ENCODE data around the gene BAG3.
A peak's percentile ranks its signal among the peaks of the same experiment; 100 is the strongest.

BAG3 gene

GRCh38 chr10:119669975-119670640 is 18.9 kb downstream of the BAG3 start:
- peaks cover 61% of the 10 kb centered on the region for H3K4me1 ChIP-seq (ENCODE audit: control insufficient read depth, insufficient read depth, low read length)
- H3K4me3 ChIP-seq (ENCODE audit: low read length): no peak overlapping the region
- no peak overlapping the region for H3K9ac ChIP-seq (ENCODE audit: low read depth, low read length)
- peaks cover 49% of the 10 kb centered on the region for H3K36me3 ChIP-seq (ENCODE audit: insufficient read depth, low read length)
- H3K9me3 ChIP-seq (replicated peaks; ENCODE audit: low read length): no peaks in the 10 kb centered on the region
- H3K4me2 ChIP-seq (ENCODE audit: low read length): peak overlapping the region; percentile 45
- H3K27me3 ChIP-seq (ENCODE audit: control insufficient read depth, insufficient read depth, low read length): no peaks in the 10 kb centered on the region

- peaks cover 62% of the 10 kb centered on the region for H3K4me1 ChIP-seq (ENCODE audit: control insufficient read depth, insufficient read depth, low read length)
- H3K4me3 ChIP-seq (ENCODE audit: low read length): no peak overlapping the region
- peaks cover 52% of the 10 kb centered on the region for H3K36me3 ChIP-seq (ENCODE audit: insufficient read depth, low read length)
- peak overlapping the region; percentile 45 for H3K4me2 ChIP-seq (ENCODE audit: low read length)
- no peaks in the 10 kb centered on the region for H3K27me3 ChIP-seq (ENCODE audit: control insufficient read depth, insufficient read depth, low read length)
- H3K9ac ChIP-seq (ENCODE audit: low read depth, low read length): no peak overlapping the region
- no peaks in the 10 kb centered on the region for H3K9me3 ChIP-seq (replicated peaks; ENCODE audit: low read length)
Observed at GRCh38 chr10:119670717-119671116, 19.5 kb downstream of the BAG3 start.

GRCh38 chr10:119671381-119671780 is 20.2 kb downstream of the BAG3 start:
- peaks cover 60% of the 10 kb centered on the region for H3K4me1 ChIP-seq (ENCODE audit: control insufficient read depth, insufficient read depth, low read length)
- H3K9ac ChIP-seq (ENCODE audit: low read depth, low read length): no peak overlapping the region
- no peak overlapping the region for H3K4me2 ChIP-seq (ENCODE audit: low read length)
- H3K27me3 ChIP-seq (ENCODE audit: control insufficient read depth, insufficient read depth, low read length): no peaks in the 10 kb centered on the region
- H3K4me3 ChIP-seq (ENCODE audit: low read length): no peak overlapping the region
- no peaks in the 10 kb centered on the region for H3K9me3 ChIP-seq (replicated peaks; ENCODE audit: low read length)
- H3K36me3 ChIP-seq (ENCODE audit: insufficient read depth, low read length): peaks cover 57% of the 10 kb centered on the region

DNA sequence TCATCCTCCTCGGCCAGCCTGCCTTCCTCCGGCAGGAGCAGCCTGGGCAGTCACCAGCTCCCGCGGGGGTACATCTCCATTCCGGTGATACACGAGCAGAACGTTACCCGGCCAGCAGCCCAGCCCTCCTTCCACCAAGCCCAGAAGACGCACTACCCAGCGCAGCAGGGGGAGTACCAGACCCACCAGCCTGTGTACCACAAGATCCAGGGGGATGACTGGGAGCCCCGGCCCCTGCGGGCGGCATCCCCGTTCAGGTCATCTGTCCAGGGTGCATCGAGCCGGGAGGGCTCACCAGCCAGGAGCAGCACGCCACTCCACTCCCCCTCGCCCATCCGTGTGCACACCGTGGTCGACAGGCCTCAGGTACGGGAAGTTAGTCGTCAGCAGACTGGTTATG is 21.1 kb downstream of the BAG3 start:
- Histone ChIP-seq H3K4me3 (ENCODE audit: low read length) (no peak overlapping the region), H3K4me2 (ENCODE audit: low read length) (no peak overlapping the region), H3K36me3 (ENCODE audit: insufficient read depth, low read length) (peaks cover 66% of the 10 kb centered on the region), H3K9me3 (replicated peaks; ENCODE audit: low read length) (no peaks in the 10 kb centered on the region), H3K27me3 (ENCODE audit: control insufficient read depth, insufficient read depth, low read length) (no peaks in the 10 kb centered on the region), H3K9ac (ENCODE audit: low read depth, low read length) (no peak overlapping the region), H3K4me1 (ENCODE audit: control insufficient read depth, insufficient read depth, low read length) (peaks cover 51% of the 10 kb centered on the region)

GRCh38 chr10:119673271-119673670 is 22.1 kb downstream of the BAG3 start:
- no peak overlapping the region for H3K9ac ChIP-seq (ENCODE audit: low read depth, low read length)
- no peak overlapping the region for H3K4me3 ChIP-seq (ENCODE audit: low read length)
- H3K36me3 ChIP-seq (ENCODE audit: insufficient read depth, low read length): peaks cover 76% of the 10 kb centered on the region
- H3K27me3 ChIP-seq (ENCODE audit: control insufficient read depth, insufficient read depth, low read length): no peaks in the 10 kb centered on the region
- no peak overlapping the region for H3K4me2 ChIP-seq (ENCODE audit: low read length)
- peaks cover 48% of the 10 kb centered on the region for H3K4me1 ChIP-seq (ENCODE audit: control insufficient read depth, insufficient read depth, low read length)
- H3K9me3 ChIP-seq (replicated peaks; ENCODE audit: low read length): no peaks in the 10 kb centered on the region

DNA sequence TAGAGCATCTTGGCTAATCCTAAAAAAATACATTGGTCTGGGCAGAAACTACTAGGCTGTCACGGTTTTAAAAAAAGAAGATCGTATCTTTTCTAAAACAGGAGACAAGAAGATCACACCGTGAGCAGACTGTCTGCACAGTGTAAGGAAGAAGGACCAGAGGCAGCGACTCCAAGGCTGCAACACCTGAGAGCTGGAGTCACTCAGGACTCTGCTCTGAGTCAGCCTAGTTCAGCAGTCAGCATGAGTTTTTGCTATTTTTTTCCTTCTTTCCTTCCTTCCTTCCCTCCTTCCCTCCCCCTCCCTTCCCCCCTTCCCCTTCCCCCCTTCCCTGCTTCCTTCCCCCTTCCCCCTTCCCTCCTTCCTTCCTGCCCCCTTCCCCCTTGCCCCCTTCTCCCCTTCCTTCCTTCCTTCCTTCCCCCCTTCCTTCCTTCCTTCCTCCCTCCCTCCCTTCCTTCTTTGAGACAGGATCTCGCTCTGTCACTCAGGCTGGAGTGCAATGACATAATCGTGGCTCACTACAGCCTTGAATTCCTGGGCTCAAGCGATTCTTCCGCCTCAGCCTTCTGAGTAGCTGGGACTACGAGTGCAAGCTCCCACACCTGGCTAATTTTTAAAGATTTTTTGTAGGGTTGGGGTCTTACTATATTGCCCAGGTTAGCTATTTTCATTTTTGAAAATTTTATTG is 24.4 kb downstream of the BAG3 start:
- Histone ChIP-seq H3K4me3 (ENCODE audit: low read length) (no peak overlapping the region), H3K27me3 (ENCODE audit: control insufficient read depth, insufficient read depth, low read length) (no peaks in the 10 kb centered on the region), H3K36me3 (ENCODE audit: insufficient read depth, low read length) (peaks cover 67% of the 10 kb centered on the region), H3K9me3 (replicated peaks; ENCODE audit: low read length) (no peaks in the 10 kb centered on the region), H3K9ac (ENCODE audit: low read depth, low read length) (no peak overlapping the region), H3K4me2 (ENCODE audit: low read length) (no peak overlapping the region), H3K4me1 (ENCODE audit: control insufficient read depth, insufficient read depth, low read length) (peaks cover 48% of the 10 kb centered on the region)

DNA sequence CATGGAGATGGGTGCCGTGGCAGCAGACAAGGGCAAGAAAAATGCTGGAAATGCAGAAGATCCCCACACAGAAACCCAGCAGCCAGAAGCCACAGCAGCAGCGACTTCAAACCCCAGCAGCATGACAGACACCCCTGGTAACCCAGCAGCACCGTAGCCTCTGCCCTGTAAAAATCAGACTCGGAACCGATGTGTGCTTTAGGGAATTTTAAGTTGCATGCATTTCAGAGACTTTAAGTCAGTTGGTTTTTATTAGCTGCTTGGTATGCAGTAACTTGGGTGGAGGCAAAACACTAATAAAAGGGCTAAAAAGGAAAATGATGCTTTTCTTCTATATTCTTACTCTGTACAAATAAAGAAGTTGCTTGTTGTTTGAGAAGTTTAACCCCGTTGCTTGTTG is 25.9 kb downstream of the BAG3 start:
- no peak overlapping the region for H3K4me3 ChIP-seq (ENCODE audit: low read length)
- H3K36me3 ChIP-seq (ENCODE audit: insufficient read depth, low read length): peaks cover 55% of the 10 kb centered on the region
- no peaks in the 10 kb centered on the region for H3K9me3 ChIP-seq (replicated peaks; ENCODE audit: low read length)
- H3K4me1 ChIP-seq (ENCODE audit: control insufficient read depth, insufficient read depth, low read length): peaks cover 55% of the 10 kb centered on the region
- no peak overlapping the region for H3K9ac ChIP-seq (ENCODE audit: low read depth, low read length)
- H3K27me3 ChIP-seq (ENCODE audit: control insufficient read depth, insufficient read depth, low read length): no peaks in the 10 kb centered on the region
- H3K4me2 ChIP-seq (ENCODE audit: low read length): no peak overlapping the region

DNA sequence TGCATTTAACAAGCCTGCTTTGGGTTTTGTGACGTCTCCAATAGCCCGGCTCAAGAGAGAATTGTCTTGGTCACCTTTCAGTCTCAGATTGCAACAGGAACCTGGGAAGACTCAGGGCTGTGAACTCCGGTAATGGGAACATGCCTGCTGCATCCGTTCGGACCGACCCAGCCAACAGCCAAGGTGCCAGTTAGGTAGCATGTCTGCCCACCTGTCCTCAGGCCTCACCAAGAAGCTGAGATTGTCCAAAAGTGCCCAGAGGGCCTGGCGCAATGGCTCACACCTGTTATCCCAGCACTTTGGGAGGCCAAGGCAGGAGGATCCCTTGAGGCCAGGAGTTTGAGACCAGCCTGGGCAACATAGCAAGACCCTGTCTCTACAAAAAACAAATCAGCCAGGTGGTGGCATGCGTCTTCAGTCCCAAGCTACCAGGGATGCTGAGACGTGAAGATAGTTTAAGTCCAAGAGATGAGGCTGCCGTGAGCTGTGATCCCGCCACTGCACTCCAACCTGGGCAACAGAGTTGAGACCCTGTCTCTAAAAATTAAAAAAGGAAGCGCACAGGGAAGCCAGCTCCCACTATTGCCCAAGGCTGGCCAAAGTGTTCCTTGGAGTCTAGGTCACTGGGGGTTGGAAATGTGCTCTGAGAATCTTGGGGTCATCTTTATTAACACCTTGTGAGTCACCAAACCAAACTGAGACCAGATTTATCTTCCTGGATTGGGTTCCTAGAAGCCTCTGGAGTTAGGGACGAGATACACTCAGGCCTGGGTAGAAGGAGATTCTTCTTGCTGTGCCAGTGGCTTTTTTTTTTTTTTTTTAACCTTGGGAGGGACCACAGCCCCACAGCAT is 26.9 kb downstream of the BAG3 start:
- Histone ChIP-seq H3K4me2 (ENCODE audit: low read length) (no peak overlapping the region), H3K4me1 (ENCODE audit: control insufficient read depth, insufficient read depth, low read length) (peaks cover 59% of the 10 kb centered on the region), H3K9ac (ENCODE audit: low read depth, low read length) (no peak overlapping the region), H3K4me3 (ENCODE audit: low read length) (no peak overlapping the region), H3K36me3 (ENCODE audit: insufficient read depth, low read length) (peaks cover 45% of the 10 kb centered on the region), H3K9me3 (replicated peaks; ENCODE audit: low read length) (no peaks in the 10 kb centered on the region), H3K27me3 (ENCODE audit: control insufficient read depth, insufficient read depth, low read length) (no peaks in the 10 kb centered on the region)

GRCh38 chr10:119679480-119679829 is 28.3 kb downstream of the BAG3 start:
- H3K9me3 ChIP-seq (replicated peaks; ENCODE audit: low read length): no peaks in the 10 kb centered on the region
- H3K27me3 ChIP-seq (ENCODE audit: control insufficient read depth, insufficient read depth, low read length): no peaks in the 10 kb centered on the region
- peaks cover 31% of the 10 kb centered on the region for H3K36me3 ChIP-seq (ENCODE audit: insufficient read depth, low read length)
- no peak overlapping the region for H3K4me3 ChIP-seq (ENCODE audit: low read length)
- peaks cover 59% of the 10 kb centered on the region for H3K4me1 ChIP-seq (ENCODE audit: control insufficient read depth, insufficient read depth, low read length)
- H3K4me2 ChIP-seq (ENCODE audit: low read length): no peak overlapping the region
- H3K9ac ChIP-seq (ENCODE audit: low read depth, low read length): no peak overlapping the region

- no peaks in the 10 kb centered on the region for H3K9me3 ChIP-seq (replicated peaks; ENCODE audit: low read length)
- no peak overlapping the region for H3K9ac ChIP-seq (ENCODE audit: low read depth, low read length)
- peak overlapping the region; percentile 34 for H3K4me2 ChIP-seq (ENCODE audit: low read length)
- H3K4me1 ChIP-seq (ENCODE audit: control insufficient read depth, insufficient read depth, low read length): peaks cover 59% of the 10 kb centered on the region
- peaks cover 29% of the 10 kb centered on the region for H3K36me3 ChIP-seq (ENCODE audit: insufficient read depth, low read length)
- no peaks in the 10 kb centered on the region for H3K27me3 ChIP-seq (ENCODE audit: control insufficient read depth, insufficient read depth, low read length)
- H3K4me3 ChIP-seq (ENCODE audit: low read length): no peak overlapping the region
Observed at GRCh38 chr10:119680050-119680449, 28.9 kb downstream of the BAG3 start.

DNA sequence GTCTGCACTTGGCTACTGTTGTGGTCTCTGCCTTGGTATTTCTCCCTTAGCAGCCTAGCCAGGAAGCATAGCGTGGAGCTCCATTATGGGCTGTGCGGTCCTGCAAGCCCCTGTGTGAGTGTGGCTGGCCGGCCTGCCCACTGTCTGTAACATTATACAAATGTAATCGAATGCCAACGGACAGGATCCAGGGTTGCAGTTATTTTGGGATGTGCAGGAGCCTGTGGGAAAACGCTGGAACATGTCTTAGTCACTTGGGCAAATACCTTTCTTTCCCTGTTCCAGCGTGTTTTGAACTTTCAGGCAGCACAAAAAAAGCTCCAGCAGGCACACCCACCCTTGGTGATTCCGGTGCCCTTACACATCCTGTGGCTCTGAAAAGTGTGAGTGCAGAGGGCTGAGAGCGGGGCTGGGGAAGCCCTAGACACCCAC is 29.5 kb downstream of the BAG3 start:
- no peak overlapping the region for H3K9ac ChIP-seq (ENCODE audit: low read depth, low read length)
- peak overlapping the region; percentile 34 for H3K4me2 ChIP-seq (ENCODE audit: low read length)
- no peaks in the 10 kb centered on the region for H3K9me3 ChIP-seq (replicated peaks; ENCODE audit: low read length)
- H3K27me3 ChIP-seq (ENCODE audit: control insufficient read depth, insufficient read depth, low read length): no peaks in the 10 kb centered on the region
- H3K4me3 ChIP-seq (ENCODE audit: low read length): peak overlapping the region; percentile 7
- H3K4me1 ChIP-seq (ENCODE audit: control insufficient read depth, insufficient read depth, low read length): peaks cover 54% of the 10 kb centered on the region
- H3K36me3 ChIP-seq (ENCODE audit: insufficient read depth, low read length): peaks cover 26% of the 10 kb centered on the region
